Lung (tissue), 12 donors: ENCODE data around the gene OLA1. TPM values are rescaled to one million over a fixed set of nuclear protein-coding genes. Genes with fewer than 3 reads are reported as not detected.

ENCODE experiments used
- ATAC-seq: fragments of 200-7000 bp; cut with Tn5 transposase; one replicate; pipeline ENCODE4 v1.9.1; 2020; ENCODE audit warnings: moderate number of reproducible peaks; ENCODE audit not compliant: insufficient read depth, low FRiP score
- DNase-seq, 3 donors: peaks; one replicate each; pipeline ENCODE4 v3.0.0-alpha.2; 2013 to 2017
- H3K27ac ChIP-seq, 2 donors: one replicate each; pipeline ENCODE4 v1.5.1; 2013; ENCODE audit warnings: mild to moderate bottlenecking in 2 of 2, moderate library complexity in 2 of 2, control low read depth in 1 of 2, inconsistent platforms in 1 of 2, low read depth in 1 of 2, low read length in 1 of 2
- H3K27me3 ChIP-seq, 3 donors: one replicate each; pipeline ENCODE4 v1.5.1; 2013; ENCODE audit warnings: low read length in 2 of 3; ENCODE audit not compliant: control insufficient read depth in 3 of 3, insufficient read depth in 3 of 3
- H3K36me3 ChIP-seq, 4 donors: one replicate each; pipeline ENCODE4 v1.5.1; 2013; ENCODE audit warnings: low read length in 4 of 4, mild to moderate bottlenecking in 1 of 4, moderate library complexity in 1 of 4; ENCODE audit not compliant: control insufficient read depth in 4 of 4, insufficient read depth in 4 of 4
- H3K4me1 ChIP-seq, 5 donors: one replicate each; pipeline ENCODE4 v1.5.1; 2013; ENCODE audit warnings: low read length in 5 of 5, mild to moderate bottlenecking in 2 of 5, moderate library complexity in 1 of 5; ENCODE audit not compliant: control insufficient read depth in 5 of 5, insufficient read depth in 5 of 5
- H3K4me3 ChIP-seq: one replicate; pipeline ENCODE4 v1.5.1; 2013; ENCODE audit warnings: mild to moderate bottlenecking, control low read depth, moderate library complexity
- H3K9ac ChIP-seq, 2 donors: one replicate each; pipeline ENCODE4 v1.5.1; 2013; ENCODE audit warnings: low read length in 2 of 2, control low read depth in 1 of 2; ENCODE audit not compliant: insufficient read depth in 1 of 2
- H3K9me3 ChIP-seq, 4 donors: one replicate each; pipeline ENCODE4 v1.5.1; 2013; ENCODE audit warnings: low read length in 3 of 4, mild to moderate bottlenecking in 1 of 4, moderate library complexity in 1 of 4; ENCODE audit not compliant: control insufficient read depth in 4 of 4, insufficient read depth in 3 of 4
- CTCF ChIP-seq: IDR thresholded peaks from 2 replicates; pipeline ENCODE4 v1.5.1; 2012; ENCODE audit warnings: mild to moderate bottlenecking; ENCODE audit errors: control extremely low read depth, extremely low read depth
- WGBS, 2 donors: extraction: QIAGEN DNeasy Blood & Tissue Kit; methylation state at CpG; one replicate each; pipeline ENCODE4 v1.1.7; 2013; 5-methylcytosine and 5-hydroxymethylcytosine counted together
- polyA plus RNA-seq, 2 donors: library from polyadenylated mRNA; stranded (reverse); fragments of 200-250 nt; gene quantifications; one replicate each; pipeline ENCODE4 v1.2.1, GENCODE V29; 2013
- total RNA-seq, 2 donors: library from RNA; depleted of rRNA in 1 of 2; stranded (reverse); fragments of >200 nt in 1 of 2; gene quantifications; one replicate each; pipeline ENCODE4 v1.2.1, GENCODE V29; 2014 to 2021
- donor health status: control.
- donor health status: control.
- donor health status: Bipolar disorder and iron deficiency.
- donor health status: healthy.
- donor health status: DM: yes; HTN: yes; CAD: no.

The OLA1 gene
- total and polyA plus RNA-seq, 4 donors: 49.8 to 71.4 (median 53.4) TPM

GRCh38 chr2:174036825-174037224, 211.5 kb downstream of the OLA1 start:
- DNase-seq (no peak), ATAC-seq (no peak)
- no peak overlapping the region for H3K4me3 ChIP-seq
- H3K4me1 ChIP-seq: peaks cover 0 to 21% (median 4%) of the 10 kb centered on the region in 5 donors
- no peaks in the 10 kb centered on the region for H3K36me3 ChIP-seq
- no peaks in the 10 kb centered on the region for H3K27me3 ChIP-seq
- no peaks in the 10 kb centered on the region for H3K9me3 ChIP-seq
- no peak for TF ChIP-seq CTCF
- H3K9ac ChIP-seq: no peak overlapping the region
- H3K27ac ChIP-seq: no peak overlapping the region

- Histone ChIP-seq H3K9me3 (no peaks in the 10 kb centered on the region), H3K9ac (no peak overlapping the region)
Measured at GRCh38 chr2:174035981-174036742, 212.2 kb downstream of the OLA1 start.

GRCh38 chr2:174035117-174035635, 213.2 kb downstream of the OLA1 start:
- H3K4me3 ChIP-seq: no peak overlapping the region
- no peak overlapping the region for H3K27ac ChIP-seq
- H3K4me1 ChIP-seq: peaks cover 0 to 21% (median 4%) of the 10 kb centered on the region in 5 donors
- H3K36me3 ChIP-seq: no peaks in the 10 kb centered on the region
- ATAC-seq (no peak), DNase-seq (no peak)
- H3K9ac ChIP-seq: no peak overlapping the region
- H3K27me3 ChIP-seq: no peaks in the 10 kb centered on the region
- no peak for TF ChIP-seq CTCF
- no peaks in the 10 kb centered on the region for H3K9me3 ChIP-seq
- 85 to 95% methylated on average over 3 of the region's 3 CpGs for WGBS, 2 donors

More at GRCh38 chr2:174035981-174036742, 212.2 kb downstream of the OLA1 start:
- Histone ChIP-seq H3K4me3 (no peak overlapping the region), H3K27ac (peak overlapping the region in 1 of 2 donors; percentile 17), H3K36me3 (no peaks in the 10 kb centered on the region), H3K27me3 (no peaks in the 10 kb centered on the region), H3K4me1 (peaks cover 0 to 21% (median 4%) of the 10 kb centered on the region in 5 donors)
- WGBS, 2 donors: 55 to 57% methylated on average over 12 of the region's 12 CpGs
- DNase-seq (peak in 1 of 3 donors; percentile 57), ATAC-seq (no peak)
- TF ChIP-seq CTCF: no peak
